ENCODE data around the gene CRTC1.

Gene CRTC1

GRCh38 chr19:18668252-18668631, 15.2 kb upstream of the CRTC1 start:
- no peak overlapping the region for H3K27ac ChIP-seq
- no peak for TF ChIP-seq CTCF (conservative IDR thresholded peaks at IDR 0.05)

- TF ChIP-seq CTCF (conservative IDR thresholded peaks at IDR 0.05): no peak
- H3K27ac ChIP-seq: no peak overlapping the region
Measured at GRCh38 chr19:18668744-18669523, 14.5 kb upstream of the CRTC1 start.

GRCh38 chr19:18669524-18669817, 14.0 kb upstream of the CRTC1 start:
- no peak for TF ChIP-seq CTCF (conservative IDR thresholded peaks at IDR 0.05)
- H3K27ac ChIP-seq: no peak overlapping the region

GRCh38 chr19:18669883-18670282, 13.6 kb upstream of the CRTC1 start:
- no peak overlapping the region for H3K27ac ChIP-seq
- no peak for TF ChIP-seq CTCF (conservative IDR thresholded peaks at IDR 0.05)

- no peak for TF ChIP-seq CTCF (conservative IDR thresholded peaks at IDR 0.05)
- H3K27ac ChIP-seq: no peak overlapping the region
Measured at GRCh38 chr19:18670312-18670711, 13.2 kb upstream of the CRTC1 start.

GRCh38 chr19:18671303-18672043, 12.0 kb upstream of the CRTC1 start:
- no peak for TF ChIP-seq CTCF (conservative IDR thresholded peaks at IDR 0.05)
- no peak overlapping the region for H3K27ac ChIP-seq

GRCh38 chr19:18672044-18672451, 11.4 kb upstream of the CRTC1 start:
- no peak overlapping the region for H3K27ac ChIP-seq
- TF ChIP-seq CTCF (conservative IDR thresholded peaks at IDR 0.05): no peak
